Hematopoietic multipotent progenitor cell treated with erythropoietin and hydrocortisone succinate and interleukin-3 and kit ligand, for 8 days (in vitro differentiated cells): ENCODE measurements around the gene FNDC3B.

ENCODE experiments used
- DNase-seq: peaks from one replicate; pipeline ENCODE4 v3.0.0-alpha.2; 2015

The FNDC3B gene

GRCh38 chr3:172120912-172121311, 81.5 kb downstream of the FNDC3B start:
- DNase-seq: no peak

GRCh38 chr3:172121981-172122380, 82.6 kb downstream of the FNDC3B start:
- DNase-seq: no peak

- DNase-seq: no peak
Observed at GRCh38 chr3:172124271-172124670, 84.9 kb downstream of the FNDC3B start.

GRCh38 chr3:172125053-172125452, 85.7 kb downstream of the FNDC3B start:
- DNase-seq: no peak

- no peak for DNase-seq
Observed at GRCh38 chr3:172125963-172126457, 86.6 kb downstream of the FNDC3B start.

- DNase-seq: no peak
Observed at GRCh38 chr3:172126741-172127140, 87.4 kb downstream of the FNDC3B start.

GRCh38 chr3:172127141-172127540, 87.8 kb downstream of the FNDC3B start:
- DNase-seq: no peak

- DNase-seq: no peak
Observed at GRCh38 chr3:172127929-172128580, 88.7 kb downstream of the FNDC3B start.

GRCh38 chr3:172128858-172129257, 89.5 kb downstream of the FNDC3B start:
- no peak for DNase-seq

- DNase-seq: no peak
Observed at GRCh38 chr3:172129498-172129849, 90.1 kb downstream of the FNDC3B start.

- peak; percentile 87 for DNase-seq
Observed at GRCh38 chr3:172129850-172130716, 90.7 kb downstream of the FNDC3B start.

- DNase-seq: no peak
Observed at GRCh38 chr3:172130717-172131050, 91.3 kb downstream of the FNDC3B start.

GRCh38 chr3:172131746-172132145, 92.4 kb downstream of the FNDC3B start:
- DNase-seq: no peak

- DNase-seq: no peak
Observed at GRCh38 chr3:172132159-172132586, 92.8 kb downstream of the FNDC3B start.

- no peak for DNase-seq
Observed at GRCh38 chr3:172132721-172133311, 93.4 kb downstream of the FNDC3B start.

- DNase-seq: no peak
Observed at GRCh38 chr3:172133838-172134237, 94.5 kb downstream of the FNDC3B start.

GRCh38 chr3:172134352-172134751, 95.0 kb downstream of the FNDC3B start:
- DNase-seq: no peak

- no peak for DNase-seq
Observed at GRCh38 chr3:172135185-172135584, 95.8 kb downstream of the FNDC3B start.

- no peak for DNase-seq
Observed at GRCh38 chr3:172135820-172136219, 96.4 kb downstream of the FNDC3B start.

GRCh38 chr3:172136330-172136729, 97.0 kb downstream of the FNDC3B start:
- DNase-seq: no peak

- no peak for DNase-seq
Observed at GRCh38 chr3:172137287-172138192, 98.2 kb downstream of the FNDC3B start.

- DNase-seq: no peak
Observed at GRCh38 chr3:172138193-172138537, 98.8 kb downstream of the FNDC3B start.
